Fibroblast of gingiva (primary cell): ENCODE data around the gene TSR2.
"Not testable (repeated sequence)": the region's sequence is repeated elsewhere in the genome, so short reads cannot be mapped to it uniquely, and the experiment has no call there.

Experiments used
- DNase-seq: peaks from one replicate; pipeline ENCODE4 v3.0.0-alpha.2; 2011; ENCODE audit warnings: low read depth

TSR2 gene

GRCh38 chrX:54473993-54474859 lies 34.0 kb downstream of the TSR2 start:
- no peak for DNase-seq

GRCh38 chrX:54479136-54480111 lies 39.2 kb downstream of the TSR2 start:
- no peak for DNase-seq

- DNase-seq, result peak; percentile 23
Observed at GRCh38 chrX:54482839-54483593, 42.8 kb downstream of the TSR2 start.

- no peak for DNase-seq
Observed at GRCh38 chrX:54483946-54484345, 43.7 kb downstream of the TSR2 start.

- no peak for DNase-seq
Observed at GRCh38 chrX:54484666-54485065, 44.5 kb downstream of the TSR2 start.

- not testable (repeated sequence) for DNase-seq
Observed at GRCh38 chrX:54489819-54490218, 49.6 kb downstream of the TSR2 start.

- peak; percentile 37 for DNase-seq
Observed at GRCh38 chrX:54492340-54492739, 52.1 kb downstream of the TSR2 start.

- DNase-seq, result peak; percentile 15
Observed at GRCh38 chrX:54494166-54494988, 54.2 kb downstream of the TSR2 start.
